K562 (cell line): ENCODE measurements around the gene ALDH7A1. TPM values are rescaled to one million over a fixed set of nuclear protein-coding genes. Genes with fewer than 3 reads are reported as not detected.

Source experiments
- ATAC-seq: fragments of 200-7000 bp; cut with Tn5 transposase; 3 replicates; pipeline ENCODE4 v1.9.1; 2020; ENCODE audit warnings: moderate library complexity
- BruUV-seq: library from RNA; stranded (reverse); fragments of 400-500 nt; replicated peaks from 2 replicates; lab custom pipeline; 2021; lab: Mats Ljungman, UMichigan
- CTCF ChIA-PET: fragments of 300-600 bp; formaldehyde crosslinking; extraction: SDS; loops from one replicate; lab custom pipeline; 2021; ENCODE audit warnings: low intra/inter-chr PET ratio; lab: Yijun Ruan, JAX
- POLR2A ChIA-PET: fragments of 300-600, 350-650 bp; sonication (Branson Sonifier 250); formaldehyde crosslinking; extraction: SDS; loops from one replicate; lab custom pipeline; 2021; ENCODE audit warnings: antibody characterized with exemption, inconsistent platforms; lab: Yijun Ruan, JAX
- DNase-seq, 4 experiments: peaks; one replicate each; pipeline versions ENCODE4 v3.0.0 to v3.0.0-alpha.2; 2011 to 2018; ENCODE audit warnings: low spot score in 3 of 4, mixed read lengths in 3 of 4; ENCODE audit errors: extremely low read depth in 1 of 4
- FAIRE-seq: peaks from 2 replicates; lab custom pipeline; 2011; peaks lifted over from hg19 to GRCh38; lab: Jason Lieb, UNC
- H2AFZ ChIP-seq: 2 replicates; pipeline ENCODE4 v1.6.0; 2011; ENCODE audit warnings: low read depth, low read length, control low read depth, inconsistent platforms
- H3K27ac ChIP-seq: fragments of 200-600 bp; 3 replicates; pipeline ENCODE4 v1.8.0; 2011; ENCODE audit warnings: low read depth, mild to moderate bottlenecking, control low read depth, inconsistent platforms, low read length, moderate library complexity, mixed read lengths; ENCODE audit errors: extremely low read depth
- H3K27me3 ChIP-seq, 2 experiments: fragments of 300-600 bp in 1 of 2; 2 replicates in 1 of 2; 3 replicates in 1 of 2; pipeline versions ENCODE4 v1.6.0 to v1.8.0; 2011; ENCODE audit warnings: inconsistent platforms in 2 of 2, low read length in 2 of 2, mild to moderate bottlenecking in 1 of 2, mixed read lengths in 1 of 2, moderate library complexity in 1 of 2; ENCODE audit not compliant: control insufficient read depth in 2 of 2, insufficient read depth in 2 of 2
- H3K36me3 ChIP-seq: fragments of 300-600 bp; 3 replicates; pipeline ENCODE4 v1.8.0; 2011; ENCODE audit warnings: mild to moderate bottlenecking, low read length, inconsistent platforms; ENCODE audit not compliant: control insufficient read depth, insufficient read depth
- H3K4me1 ChIP-seq, 2 experiments: fragments of 200-600 bp in 1 of 2; replicated peaks in 1 of 2; 2 replicates in 1 of 2; 3 replicates in 1 of 2; pipeline versions ENCODE4 v1.5.1 to v1.8.0; 2011; ENCODE audit warnings: inconsistent platforms in 2 of 2, low read length in 2 of 2, mild to moderate bottlenecking in 1 of 2, mixed read lengths in 1 of 2, moderate library complexity in 1 of 2; ENCODE audit not compliant: control insufficient read depth in 2 of 2, insufficient read depth in 2 of 2
- H3K4me2 ChIP-seq: 2 replicates; pipeline ENCODE4 v1.6.1; 2011; ENCODE audit warnings: low read length, control low read depth, inconsistent platforms, mixed read lengths; ENCODE audit not compliant: insufficient read depth
- H3K4me3 ChIP-seq: fragments of 200-600 bp; sonication (generic), shearing (Covaris generic); 2 replicates; pipeline ENCODE4 v1.5.1; 2016; ENCODE audit warnings: control low read depth, inconsistent platforms
- H3K79me2 ChIP-seq: fragments of 200-600 bp; 3 replicates; pipeline ENCODE4 v1.8.0; 2011; ENCODE audit warnings: low read length, inconsistent platforms; ENCODE audit not compliant: control insufficient read depth, insufficient read depth
- H3K9ac ChIP-seq, 2 experiments: 2 replicates each; pipeline versions ENCODE4 v1.6.0 to v1.6.1; 2011; ENCODE audit warnings: low read depth in 2 of 2, low read length in 2 of 2, control low read depth in 1 of 2, inconsistent platforms in 1 of 2, mild to moderate bottlenecking in 1 of 2, mixed read lengths in 1 of 2; ENCODE audit not compliant: insufficient read depth in 1 of 2
- H3K9me1 ChIP-seq: one replicate; pipeline ENCODE4 v1.6.0; 2011; ENCODE audit warnings: inconsistent platforms, mild to moderate bottlenecking, low read length, moderate library complexity; ENCODE audit not compliant: control insufficient read depth, insufficient read depth
- H3K9me3 ChIP-seq: replicated peaks from 2 replicates; pipeline ENCODE4 v1.5.1; 2011; ENCODE audit warnings: low read depth, low read length, inconsistent platforms; ENCODE audit not compliant: control insufficient read depth, insufficient read depth
- H4K20me1 ChIP-seq: replicated peaks from 2 replicates; pipeline ENCODE4 v1.6.1; 2011; ENCODE audit warnings: low read length, inconsistent platforms, mixed read lengths; ENCODE audit not compliant: control insufficient read depth, insufficient read depth
- BMI1 ChIP-seq: fragments of 150-350 bp; IDR thresholded peaks from 2 replicates; pipeline ENCODE4 v1.6.1; 2014; ENCODE audit warnings: low read length
- BRCA1 ChIP-seq, 2 experiments: fragments of 450-650 bp in 1 of 2; sonication (generic) in 1 of 2; formaldehyde crosslinking in 1 of 2; IDR thresholded peaks; 2 replicates each; pipeline versions ENCODE4 v1.5.0 to v1.6.1; 2017 to 2020; ENCODE audit warnings: mild to moderate bottlenecking in 1 of 2, missing genetic modification reagents in 1 of 2
- JUN ChIP-seq, 2 experiments: sonication (generic) in 1 of 2; formaldehyde crosslinking in 1 of 2; IDR thresholded peaks; 2 replicates each; pipeline versions ENCODE4 v1.6.1 to v1.8.0; 2012 to 2022; ENCODE audit warnings: borderline replicate concordance in 2 of 2, mild to moderate bottlenecking in 2 of 2, improper control_type of control experiment in 1 of 2, low read depth in 1 of 2, low read length in 1 of 2, missing genetic modification reagents in 1 of 2
- NELFE ChIP-seq: IDR thresholded peaks from 2 replicates; pipeline ENCODE4 v1.6.1; 2011; ENCODE audit warnings: mild to moderate bottlenecking; ENCODE audit not compliant: insufficient read depth, insufficient read length
- PURB ChIP-seq: sonication (generic); formaldehyde crosslinking; IDR thresholded peaks from 2 replicates; pipeline ENCODE4 v1.9.0; 2021; ENCODE audit warnings: low read depth, mild to moderate bottlenecking, missing genetic modification reagents
- SRSF9 ChIP-seq: fragments of 200-400 bp; formaldehyde crosslinking; IDR thresholded peaks from 2 replicates; pipeline ENCODE4 v1.6.1; 2017; ENCODE audit warnings: low read depth, low read length, borderline replicate concordance
- TAF9B ChIP-seq: fragments of 450-650 bp; IDR thresholded peaks from 2 replicates; pipeline ENCODE4 v1.6.1; 2018; ENCODE audit warnings: mild to moderate bottlenecking; ENCODE audit not compliant: partially characterized antibody
- ZNF184 ChIP-seq: sonication (generic); formaldehyde crosslinking; IDR thresholded peaks from 2 replicates; pipeline ENCODE4 v1.5.0; 2020; ENCODE audit warnings: missing genetic modification reagents
- ZNF316 ChIP-seq: fragments of 450-650 bp; IDR thresholded peaks from 2 replicates; pipeline ENCODE4 v1.6.1; 2016
- ZNF445 ChIP-seq: fragments of 250-450 bp; sonication (Bioruptor Pico); IDR thresholded peaks from 2 replicates; pipeline ENCODE4 v1.4.0; 2020; ENCODE audit warnings: low read depth, mild to moderate bottlenecking, moderate library complexity
- ZNF512 ChIP-seq: IDR thresholded peaks from 2 replicates; pipeline ENCODE4 v1.6.1; 2016; ENCODE audit warnings: missing genetic modification characterization, missing compliant biosample characterization
- ZNF766 ChIP-seq: fragments of 200-800 bp; sonication (Bioruptor generic); conservative IDR thresholded peaks from 2 replicates; pipeline ENCODE4 v1.6.1; 2016; ENCODE audit warnings: missing genetic modification characterization, missing compliant biosample characterization
- WGBS: fragments of 100-300 bp; shearing (Covaris generic); methylation state at CpG from one replicate; pipeline ENCODE4 v1.1.6; 2016; ENCODE audit warnings: low coverage, mixed read lengths; ENCODE audit not compliant: insufficient coverage; ENCODE audit errors: missing lambda C conversion rate; 5-methylcytosine and 5-hydroxymethylcytosine counted together
- in situ Hi-C: fragments of 300-500 bp; cut with MboI; formaldehyde crosslinking; loops from 4 replicates; pipeline ENCODE4 v1.15.0; 2018; ENCODE audit warnings: inconsistent platforms, mixed read lengths
- intact Hi-C: fragments of 100-400 bp; cut with micrococcal nuclease; formaldehyde crosslinking; loops from 2 replicates; pipeline ENCODE4 v1.14.2; 2022
- polyA plus RNA-seq, 8 experiments: library from polyadenylated mRNA; depleted of rRNA in 4 of 8; stranded (reverse) in 5 of 8; unstranded in 3 of 8; fragments of >200 nt; fragmentation: Nextera tagmentation in 2 of 8; fragmentation: Illumina TruSeq in 1 of 8; extraction: Ambion mirVana in 2 of 8; extraction: Trizol in 1 of 8; gene quantifications; 2 replicates each; pipeline versions ENCODE4 v1.2.1 to v1.2.3, GENCODE V29; 2011 to 2014; ENCODE audit warnings: inconsistent platforms in 1 of 8, missing spikeins in 1 of 8
- total RNA-seq, 7 experiments: library from RNA; depleted of rRNA in 6 of 7; stranded (reverse); fragments of >200 nt in 6 of 7; fragmentation: Illumina TruSeq in 2 of 7; extraction: Trizol in 2 of 7; gene quantifications; 2 replicates each; pipeline versions ENCODE4 v1.2.1 to v1.2.3, GENCODE V29; 2011 to 2021; ENCODE audit warnings: low replicate concordance in 1 of 7
- TF ChIP-seq, protein P1 (sequence below): fragments of 450-650 bp; formaldehyde crosslinking; IDR thresholded peaks from 2 replicates; pipeline ENCODE4 v1.4.0; 2022; ENCODE audit warnings: missing genetic modification characterization

ALDH7A1 gene
- total and polyA plus RNA-seq, 9 of the 15 experiments (the other 6 are each of a cell fraction or from before 2014, with no cell fraction given): 0.04 to 0.49 TPM; not detected in 7

DNA sequence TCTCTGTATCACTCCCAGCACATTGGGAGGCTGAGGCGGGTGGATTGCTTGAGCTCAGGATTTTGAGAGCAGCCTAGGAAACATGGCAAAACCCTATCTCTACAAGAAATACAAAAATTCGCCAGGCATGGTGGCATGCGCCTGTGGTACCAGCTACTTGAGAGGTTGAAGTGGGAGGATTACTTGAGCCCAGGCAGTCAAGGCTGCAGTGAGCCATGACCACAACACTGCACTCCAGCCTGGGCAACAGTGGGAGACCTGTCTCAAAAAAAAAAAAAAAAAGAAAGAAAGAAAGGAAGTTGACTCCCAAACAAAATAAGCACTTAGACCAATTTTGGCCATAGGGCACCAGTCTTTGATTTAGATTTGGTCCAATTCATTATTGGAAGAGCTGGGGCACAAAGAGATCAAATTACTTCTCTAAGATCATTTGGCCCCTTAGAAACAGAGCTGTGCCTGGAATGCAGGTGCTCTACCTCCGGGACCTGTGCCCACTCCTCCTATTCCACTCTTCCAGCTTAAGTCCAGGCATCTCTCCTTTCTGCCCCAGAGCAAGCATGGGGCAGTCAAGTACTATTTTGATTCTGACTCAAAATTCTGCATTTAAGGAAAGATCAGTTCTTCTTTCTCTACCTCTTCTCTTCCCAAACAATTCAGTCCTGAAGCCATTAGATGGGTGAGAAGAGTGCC lies 59.0 kb downstream of the ALDH7A1 start:
- 62% methylated on average over 4 of the region's 4 CpGs for WGBS
- Histone ChIP-seq H3K9ac (no peak overlapping the region), H3K27me3 (peaks cover 0 to 1% of the 10 kb centered on the region in 2 experiments; a peak in 2 of 5 replicates), H2AFZ (peak overlapping the region; percentile 49; the same call in 1 of the 2 replicates)
- TF ChIP-seq BRCA1 (IDR thresholded peaks at IDR 0.05): no peak
- TF ChIP-seq BRCA1 (CRISPR knock-in tag; IDR thresholded peaks at IDR 0.05): no peak
- TF ChIP-seq PURB (CRISPR knock-in tag): no peak
- TF ChIP-seq BMI1: no peak
- no peak for TF ChIP-seq ZNF316
- TF ChIP-seq, protein P1, sequence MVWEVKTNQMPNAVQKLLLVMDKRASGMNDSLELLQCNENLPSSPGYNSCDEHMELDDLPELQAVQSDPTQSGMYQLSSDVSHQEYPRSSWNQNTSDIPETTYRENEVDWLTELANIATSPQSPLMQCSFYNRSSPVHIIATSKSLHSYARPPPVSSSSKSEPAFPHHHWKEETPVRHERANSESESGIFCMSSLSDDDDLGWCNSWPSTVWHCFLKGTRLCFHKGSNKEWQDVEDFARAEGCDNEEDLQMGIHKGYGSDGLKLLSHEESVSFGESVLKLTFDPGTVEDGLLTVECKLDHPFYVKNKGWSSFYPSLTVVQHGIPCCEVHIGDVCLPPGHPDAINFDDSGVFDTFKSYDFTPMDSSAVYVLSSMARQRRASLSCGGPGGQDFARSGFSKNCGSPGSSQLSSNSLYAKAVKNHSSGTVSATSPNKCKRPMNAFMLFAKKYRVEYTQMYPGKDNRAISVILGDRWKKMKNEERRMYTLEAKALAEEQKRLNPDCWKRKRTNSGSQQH: no peak
- TF ChIP-seq ZNF445 (CRISPR knock-in tag): no peak
- no peak for TF ChIP-seq ZNF184
- TF ChIP-seq ZNF766 (CRISPR knock-in tag): no peak
- no peak for TF ChIP-seq NELFE
- no peak for TF ChIP-seq TAF9B
- no peak for TF ChIP-seq ZNF512
- TF ChIP-seq JUN (IDR thresholded peaks at IDR 0.05; ENCODE audit: borderline replicate concordance, low read depth, low read length): no peak
- no peak for TF ChIP-seq JUN (CRISPR knock-in tag; IDR thresholded peaks at IDR 0.05; ENCODE audit: borderline replicate concordance)
- TF ChIP-seq SRSF9: no peak
- TF ChIP-seq, all 486 proteins: peak for 0
- no peaks in the 10 kb centered on the region; the same call in 1 of the 2 replicates for H3K9me3 ChIP-seq
- H3K36me3 ChIP-seq: no peaks in the 10 kb centered on the region
- no peaks in the 10 kb centered on the region for H4K20me1 ChIP-seq
- CTCF ChIA-PET: no interaction called here
- in situ Hi-C loops (loop anchor here (5.0 kb wide), 2 partner anchors 44 to 184 kb away; no protein-coding TSS in a partner anchor), intact Hi-C loops (loop anchor here (5.0 kb wide), 2 partner anchors 114 to 304 kb away; partner anchors contain the start of gene GRAMD2B)
- H3K4me1 ChIP-seq: peaks cover 10 to 14% of the 10 kb centered on the region in 2 experiments; a peak in 2 of 5 replicates
- no TSS peak for BruUV-seq
- H3K79me2 ChIP-seq: no peaks in the 10 kb centered on the region
- no peaks in the 10 kb centered on the region for H3K9me1 ChIP-seq
- no peak for ATAC-seq
- DNase-seq: no peak
- H3K4me2 ChIP-seq: no peak overlapping the region
- no peak overlapping the region for H3K27ac ChIP-seq
- FAIRE-seq: no peak
- no peak overlapping the region for H3K4me3 ChIP-seq
- POLR2A ChIA-PET: interaction anchor here (0.9 to 1.0 kb wide), 3 partner anchors 13 to 181 kb away, joined by 3 read pairs; no protein-coding TSS in a partner anchor
